ENCODE data around the gene TEX2. TPM values are rescaled to one million over a fixed set of nuclear protein-coding genes. Genes with fewer than 3 reads are reported as not detected.
A peak's percentile ranks its signal among the peaks of the same experiment; 100 is the strongest.
"Not testable (repeated sequence)": the region's sequence is repeated elsewhere in the genome, so short reads cannot be mapped to it uniquely, and the experiment has no call there.

Gene TEX2
- total RNA-seq, 6 experiments from 2014 or later = 29.1 to 46.6 (median 33.7) TPM

GRCh38 chr17:64243340-64243739 lies 19.7 kb downstream of the TEX2 start:
- ATAC-seq (no peak), DNase-seq (no peak)
- Histone ChIP-seq H3K27ac (no peak overlapping the region), H3K9me3 (no peaks in the 10 kb centered on the region), H3K4me1 (peaks cover 0 to 15% (median 0%) of the 10 kb centered on the region in 4 donors), H3K27me3 (no peaks in the 10 kb centered on the region), H3K36me3 (no peaks in the 10 kb centered on the region), H3K4me3 (no peak overlapping the region)
- intact Hi-C loops (cut with DNase I) = no loop called here
- TF ChIP-seq POLR2A (IDR thresholded peaks at IDR 0.05) = no peak
- TF ChIP-seq, protein P1, sequence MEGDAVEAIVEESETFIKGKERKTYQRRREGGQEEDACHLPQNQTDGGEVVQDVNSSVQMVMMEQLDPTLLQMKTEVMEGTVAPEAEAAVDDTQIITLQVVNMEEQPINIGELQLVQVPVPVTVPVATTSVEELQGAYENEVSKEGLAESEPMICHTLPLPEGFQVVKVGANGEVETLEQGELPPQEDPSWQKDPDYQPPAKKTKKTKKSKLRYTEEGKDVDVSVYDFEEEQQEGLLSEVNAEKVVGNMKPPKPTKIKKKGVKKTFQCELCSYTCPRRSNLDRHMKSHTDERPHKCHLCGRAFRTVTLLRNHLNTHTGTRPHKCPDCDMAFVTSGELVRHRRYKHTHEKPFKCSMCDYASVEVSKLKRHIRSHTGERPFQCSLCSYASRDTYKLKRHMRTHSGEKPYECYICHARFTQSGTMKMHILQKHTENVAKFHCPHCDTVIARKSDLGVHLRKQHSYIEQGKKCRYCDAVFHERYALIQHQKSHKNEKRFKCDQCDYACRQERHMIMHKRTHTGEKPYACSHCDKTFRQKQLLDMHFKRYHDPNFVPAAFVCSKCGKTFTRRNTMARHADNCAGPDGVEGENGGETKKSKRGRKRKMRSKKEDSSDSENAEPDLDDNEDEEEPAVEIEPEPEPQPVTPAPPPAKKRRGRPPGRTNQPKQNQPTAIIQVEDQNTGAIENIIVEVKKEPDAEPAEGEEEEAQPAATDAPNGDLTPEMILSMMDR (IDR thresholded peaks at IDR 0.05) = no peak
- no CpG with 5 or more reads among the region's 2 CpGs for WGBS (ENCODE audit: insufficient coverage, low coverage, low lambda C conversion rate, missing lambda C conversion rate)

GRCh38 chr17:64242633-64243032 lies 20.4 kb downstream of the TEX2 start:
- Histone ChIP-seq H3K27me3 (no peaks in the 10 kb centered on the region), H3K9me3 (no peaks in the 10 kb centered on the region), H3K4me3 (no peak overlapping the region), H3K36me3 (no peaks in the 10 kb centered on the region), H3K27ac (no peak overlapping the region), H3K4me1 (peaks cover 0 to 15% (median 0%) of the 10 kb centered on the region in 4 donors)
- intact Hi-C loops (cut with DNase I) = no loop called here
- no peak for ATAC-seq
- 92% methylated on average over 6 of the region's 7 CpGs for WGBS (ENCODE audit: insufficient coverage, low coverage, low lambda C conversion rate, missing lambda C conversion rate)
- TF ChIP-seq, protein P1 (IDR thresholded peaks at IDR 0.05) = no peak
- TF ChIP-seq POLR2A (IDR thresholded peaks at IDR 0.05) = no peak
- DNase-seq = no peak

DNA sequence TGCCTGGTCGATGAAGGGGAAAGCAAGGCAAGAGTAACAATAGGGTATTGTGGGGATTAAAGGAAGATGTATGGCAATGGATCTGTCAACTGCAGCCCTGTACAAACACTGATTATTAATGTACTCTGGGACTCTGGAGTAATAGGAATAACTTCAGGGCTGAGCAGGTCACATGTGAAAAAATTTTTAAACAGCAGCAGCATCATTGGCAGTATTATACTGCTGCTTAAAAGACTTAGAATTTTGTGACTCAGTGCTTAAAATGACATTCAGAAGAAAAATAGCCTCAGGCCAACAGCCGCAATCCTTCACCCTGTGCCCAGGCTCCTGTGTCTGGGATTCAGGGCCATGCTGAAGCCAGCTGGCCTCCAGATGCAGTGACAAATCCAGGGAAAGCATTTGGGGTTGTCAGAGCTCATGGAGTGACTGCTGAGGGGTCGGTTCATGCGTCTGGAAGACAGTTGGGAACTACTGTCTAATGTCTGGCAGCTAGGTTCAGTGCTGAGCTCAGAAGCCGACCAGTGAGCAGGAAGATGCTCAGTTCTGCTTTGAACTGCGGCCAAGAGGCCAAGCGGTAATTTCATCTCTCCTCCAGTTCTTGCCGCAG lies 22.2 kb downstream of the TEX2 start:
- DNase-seq = peak in 1 of 3 donors; percentile 31
- ATAC-seq = peak; percentile 45 to 53 (median 49)
- intact Hi-C loops (cut with DNase I) = no loop called here
- no peaks in the 10 kb centered on the region for H3K9me3 ChIP-seq
- H3K4me3 ChIP-seq = no peak overlapping the region
- 50% methylated on average over 6 of the region's 8 CpGs for whole genome bisulfite sequencing (ENCODE audit: insufficient coverage, low coverage, low lambda C conversion rate, missing lambda C conversion rate)
- no peak overlapping the region for H3K27ac ChIP-seq
- TF ChIP-seq POLR2A (IDR thresholded peaks at IDR 0.05) = no peak
- TF ChIP-seq, protein P1 (IDR thresholded peaks at IDR 0.05) = no peak
- peaks cover 0 to 15% (median 0%) of the 10 kb centered on the region in 4 donors for H3K4me1 ChIP-seq
- no peaks in the 10 kb centered on the region for H3K36me3 ChIP-seq
- no peaks in the 10 kb centered on the region for H3K27me3 ChIP-seq

- Histone ChIP-seq H3K27me3 (no peaks in the 10 kb centered on the region), H3K27ac (no peak overlapping the region), H3K36me3 (no peaks in the 10 kb centered on the region), H3K4me1 (peaks cover 0 to 15% (median 0%) of the 10 kb centered on the region in 4 donors), H3K4me3 (no peak overlapping the region), H3K9me3 (no peaks in the 10 kb centered on the region)
- no peak for TF ChIP-seq POLR2A (IDR thresholded peaks at IDR 0.05)
- TF ChIP-seq, protein P1 (IDR thresholded peaks at IDR 0.05) = no peak
- ATAC-seq (peak; percentile 43 to 83 (median 59)), DNase-seq (no peak)
- intact Hi-C loops (cut with DNase I) = no loop called here
- 48% methylated on average over 5 of the region's 5 CpGs for WGBS (ENCODE audit: insufficient coverage, low coverage, low lambda C conversion rate, missing lambda C conversion rate)
Measured at GRCh38 chr17:64240261-64240740, 22.8 kb downstream of the TEX2 start.

GRCh38 chr17:64238449-64238848 lies 24.6 kb downstream of the TEX2 start:
- 57% methylated on average over 4 of the region's 4 CpGs for WGBS (ENCODE audit: insufficient coverage, low coverage, low lambda C conversion rate, missing lambda C conversion rate)
- H3K27ac ChIP-seq; H3K9me3 ChIP-seq; DNase-seq; H3K36me3 ChIP-seq; ATAC-seq; H3K27me3 ChIP-seq; intact Hi-C loops (cut with DNase I); H3K4me3 ChIP-seq: not testable (repeated sequence)
- peaks cover 0 to 12% (median 0%) of the 10 kb centered on the region in 4 donors for H3K4me1 ChIP-seq
